Measurements from ENCODE around the gene GSG1. TPM values are rescaled to one million over a fixed set of nuclear protein-coding genes. Genes with fewer than 3 reads are reported as not detected.

Gene GSG1
- total RNA-seq, 1 experiment from 2014 or later = 0.22 TPM

DNA sequence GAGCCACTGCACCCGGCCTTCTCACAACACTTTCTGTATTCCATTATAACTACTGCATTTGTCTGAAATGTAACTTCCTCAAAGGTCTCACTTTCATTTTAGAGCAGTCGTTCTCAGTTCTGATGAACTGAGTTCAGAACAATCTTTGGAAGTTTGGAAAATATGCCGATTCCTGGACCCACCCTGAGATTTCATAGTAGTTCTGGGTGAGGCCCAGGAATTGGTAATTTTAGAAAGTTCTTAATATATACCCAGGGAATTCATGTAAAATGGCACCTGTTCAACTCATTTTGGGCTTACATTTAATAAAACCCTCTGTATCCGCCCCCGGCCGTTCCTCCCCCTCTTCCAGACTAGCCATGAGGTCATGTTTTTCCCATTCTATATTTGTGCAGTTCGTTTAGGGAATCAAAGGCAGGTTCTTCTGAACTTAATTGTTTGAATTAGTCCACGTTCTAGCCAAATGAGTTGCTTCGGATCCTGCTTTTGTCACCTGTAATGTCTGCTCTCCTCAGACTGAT is 5.9 kb downstream of the GSG1 start:
- TF ChIP-seq, protein P1, sequence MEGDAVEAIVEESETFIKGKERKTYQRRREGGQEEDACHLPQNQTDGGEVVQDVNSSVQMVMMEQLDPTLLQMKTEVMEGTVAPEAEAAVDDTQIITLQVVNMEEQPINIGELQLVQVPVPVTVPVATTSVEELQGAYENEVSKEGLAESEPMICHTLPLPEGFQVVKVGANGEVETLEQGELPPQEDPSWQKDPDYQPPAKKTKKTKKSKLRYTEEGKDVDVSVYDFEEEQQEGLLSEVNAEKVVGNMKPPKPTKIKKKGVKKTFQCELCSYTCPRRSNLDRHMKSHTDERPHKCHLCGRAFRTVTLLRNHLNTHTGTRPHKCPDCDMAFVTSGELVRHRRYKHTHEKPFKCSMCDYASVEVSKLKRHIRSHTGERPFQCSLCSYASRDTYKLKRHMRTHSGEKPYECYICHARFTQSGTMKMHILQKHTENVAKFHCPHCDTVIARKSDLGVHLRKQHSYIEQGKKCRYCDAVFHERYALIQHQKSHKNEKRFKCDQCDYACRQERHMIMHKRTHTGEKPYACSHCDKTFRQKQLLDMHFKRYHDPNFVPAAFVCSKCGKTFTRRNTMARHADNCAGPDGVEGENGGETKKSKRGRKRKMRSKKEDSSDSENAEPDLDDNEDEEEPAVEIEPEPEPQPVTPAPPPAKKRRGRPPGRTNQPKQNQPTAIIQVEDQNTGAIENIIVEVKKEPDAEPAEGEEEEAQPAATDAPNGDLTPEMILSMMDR (conservative IDR thresholded peaks at IDR 0.05) = no peak
- no peak overlapping the region for H2BK12ac ChIP-seq (ENCODE audit: insufficient read length, low read depth, low read length)
- no peak overlapping the region for H3K4me2 ChIP-seq (ENCODE audit: insufficient read depth, insufficient read length, low read length)
- H3K79me2 ChIP-seq (ENCODE audit: insufficient read depth, low read length) = no peaks in the 10 kb centered on the region
- no peak overlapping the region for H3K18ac ChIP-seq (ENCODE audit: insufficient read length, low read depth, low read length)
- no peak overlapping the region for H3K9ac ChIP-seq (ENCODE audit: extremely low read depth, insufficient read length, low read length)
- H3K4ac ChIP-seq (ENCODE audit: low read depth, low read length) = no peak overlapping the region
- H2BK20ac ChIP-seq (ENCODE audit: low read depth, low read length, poor library complexity, severe bottlenecking) = no peak overlapping the region
- H2BK120ac ChIP-seq (ENCODE audit: low read depth, low read length, poor library complexity, severe bottlenecking) = no peak overlapping the region
- peaks cover 9% of the 10 kb centered on the region; the same call in 1 of the 2 replicates for H3K4me1 ChIP-seq (ENCODE audit: insufficient read depth, low read length)
- no peak overlapping the region for H4K91ac ChIP-seq (ENCODE audit: insufficient read length, low read depth, low read length)
- H3K9me3 ChIP-seq (ENCODE audit: control insufficient read depth, low read depth, low read length) = no peaks in the 10 kb centered on the region
- no peaks in the 10 kb centered on the region for H3K79me1 ChIP-seq (ENCODE audit: insufficient read depth, low read depth, low read length, poor library complexity, severe bottlenecking)
- DNase-seq = no peak
- peak overlapping the region in 2 of 3 experiments; percentile 60 to 79; a peak in 3 of 7 replicates for H3K27ac Mint-ChIP-seq
- H2AK5ac ChIP-seq (ENCODE audit: insufficient read length, low read length) = no peak overlapping the region
- H4K8ac ChIP-seq (replicated peaks; ENCODE audit: insufficient read length, low read depth, low read length) = no peak overlapping the region
- no peak overlapping the region for H2BK15ac ChIP-seq (ENCODE audit: low read depth, low read length)
- WGBS (ENCODE audit: extremely low coverage, insufficient read length, low lambda C conversion rate) = no CpG with 5 or more reads among the region's 9 CpGs
- no peaks in the 10 kb centered on the region for H3K9me3 Mint-ChIP-seq
- no peak overlapping the region for H4K5ac ChIP-seq (ENCODE audit: insufficient read length, low read depth, low read length)
- no peak overlapping the region for H3K14ac ChIP-seq (ENCODE audit: insufficient read depth, low read length)
- no peaks in the 10 kb centered on the region for H3K27me3 ChIP-seq (ENCODE audit: insufficient read depth, low read length)
- H2AFZ ChIP-seq (ENCODE audit: low read length) = peak overlapping the region; percentile 94
- H3K36me3 Mint-ChIP-seq (ENCODE audit: insufficient read depth in 1 of 3, low read depth in 3 of 3) = no peaks in the 10 kb centered on the region
- peaks cover 35 to 39% of the 10 kb centered on the region in 2 experiments for H3K4me1 Mint-ChIP-seq
- peaks cover 11% of the 10 kb centered on the region for H3K23me2 ChIP-seq (ENCODE audit: insufficient read length, low read depth, low read length, poor library complexity, severe bottlenecking)
- no peak overlapping the region for H3T11ph ChIP-seq (ENCODE audit: low read length)
- no peak overlapping the region for H3K56ac ChIP-seq (ENCODE audit: insufficient read length, low read depth, low read length)
- H3K27ac ChIP-seq (ENCODE audit: insufficient read length, low read depth, low read length) = no peak overlapping the region
- no peak overlapping the region for H3K23ac ChIP-seq (ENCODE audit: insufficient read length, low read depth, low read length)
- peaks cover 6% of the 10 kb centered on the region for H3K27me3 Mint-ChIP-seq (ENCODE audit: low read depth)
- H4K20me1 ChIP-seq (ENCODE audit: control insufficient read depth, insufficient read depth, insufficient read length) = no peaks in the 10 kb centered on the region
- no peak overlapping the region for H3K4me3 Mint-ChIP-seq
- no peak overlapping the region for H2BK5ac ChIP-seq (ENCODE audit: insufficient read length, low read length)
